ENCODE results near the gene SPATA31C1. TPM values are rescaled to one million over a fixed set of nuclear protein-coding genes. Genes with fewer than 3 reads are reported as not detected.

Gene SPATA31C1
- total and polyA plus RNA-seq, 2 experiments from 2014 or later = not detected

GRCh38 chr9:87883990-87884389 lies 33.8 kb upstream of the SPATA31C1 start:
- no peak for DNase-seq (ENCODE audit: low read depth in 1 of 2, low spot score in 1 of 2)
- Histone ChIP-seq H3K9me3 (ENCODE audit: low read depth) (no peaks in the 10 kb centered on the region), H3K4me3 (no peak overlapping the region), H3K27ac (no peak overlapping the region), H3K27me3 (no peaks in the 10 kb centered on the region), H3K4me1 (ENCODE audit: low read depth) (no peaks in the 10 kb centered on the region), H3K36me3 (no peaks in the 10 kb centered on the region)
- peak; percentile 20 for TF ChIP-seq CTCF (IDR thresholded peaks at IDR 0.05; ENCODE audit: low read depth, low read length)

- no peak for TF ChIP-seq CTCF (IDR thresholded peaks at IDR 0.05; ENCODE audit: low read depth, low read length)
These were observed 32.9 kb upstream of the SPATA31C1 start for GRCh38 chr9:87884578-87885459.

GRCh38 chr9:87885484-87886189 lies 32.1 kb upstream of the SPATA31C1 start:
- H3K27ac ChIP-seq = no peak overlapping the region
- no peak overlapping the region for H3K4me3 ChIP-seq
- H3K4me1 ChIP-seq (ENCODE audit: low read depth) = no peaks in the 10 kb centered on the region
- H3K36me3 ChIP-seq = no peaks in the 10 kb centered on the region
- DNase-seq (ENCODE audit: low read depth in 1 of 2, low spot score in 1 of 2) = no peak
- no peak for TF ChIP-seq CTCF (IDR thresholded peaks at IDR 0.05; ENCODE audit: low read depth, low read length)
- no peaks in the 10 kb centered on the region for H3K9me3 ChIP-seq (ENCODE audit: low read depth)
- no peaks in the 10 kb centered on the region for H3K27me3 ChIP-seq

More at GRCh38 chr9:87884578-87885459, 32.9 kb upstream of the SPATA31C1 start:
- Histone ChIP-seq H3K4me3 (no peak overlapping the region), H3K9me3 (ENCODE audit: low read depth) (no peaks in the 10 kb centered on the region), H3K4me1 (ENCODE audit: low read depth) (no peaks in the 10 kb centered on the region), H3K27ac (no peak overlapping the region), H3K27me3 (no peaks in the 10 kb centered on the region), H3K36me3 (no peaks in the 10 kb centered on the region)
- DNase-seq (ENCODE audit: low read depth in 1 of 2, low spot score in 1 of 2) = no peak

GRCh38 chr9:87886210-87886932 lies 31.4 kb upstream of the SPATA31C1 start:
- no peak overlapping the region for H3K27ac ChIP-seq
- no peaks in the 10 kb centered on the region for H3K4me1 ChIP-seq (ENCODE audit: low read depth)
- no peak overlapping the region for H3K4me3 ChIP-seq
- no peak for TF ChIP-seq CTCF (IDR thresholded peaks at IDR 0.05; ENCODE audit: low read depth, low read length)
- no peak for DNase-seq (ENCODE audit: low read depth in 1 of 2, low spot score in 1 of 2)
- H3K27me3 ChIP-seq = no peaks in the 10 kb centered on the region
- H3K9me3 ChIP-seq (ENCODE audit: low read depth) = no peaks in the 10 kb centered on the region
- no peaks in the 10 kb centered on the region for H3K36me3 ChIP-seq

GRCh38 chr9:87886933-87887505 lies 30.7 kb upstream of the SPATA31C1 start:
- no peaks in the 10 kb centered on the region for H3K9me3 ChIP-seq (ENCODE audit: low read depth)
- no peaks in the 10 kb centered on the region for H3K4me1 ChIP-seq (ENCODE audit: low read depth)
- no peak for DNase-seq (ENCODE audit: low read depth in 1 of 2, low spot score in 1 of 2)
- TF ChIP-seq CTCF (IDR thresholded peaks at IDR 0.05; ENCODE audit: low read depth, low read length) = no peak
- H3K4me3 ChIP-seq = no peak overlapping the region
- no peaks in the 10 kb centered on the region for H3K36me3 ChIP-seq
- H3K27me3 ChIP-seq = no peaks in the 10 kb centered on the region
- no peak overlapping the region for H3K27ac ChIP-seq

Data from cardiac muscle cell (in vitro differentiated cells and primary cell).